HepG2 (cell line): Measurements from ENCODE around the gene NLRX1. TPM values are rescaled to one million over a fixed set of nuclear protein-coding genes. Genes with fewer than 3 reads are reported as not detected.
A peak's percentile ranks its signal among the peaks of the same experiment; 100 is the strongest.

Source experiments
- ADNP ChIP-seq: sonication (generic); formaldehyde crosslinking; IDR thresholded peaks from 2 replicates; pipeline ENCODE4 v1.4.0; 2020; ENCODE audit warnings: missing genetic modification reagents
- GATAD1 ChIP-seq: IDR thresholded peaks from 2 replicates; pipeline ENCODE4 v1.6.1; 2016; ENCODE audit warnings: missing genetic modification reagents, missing compliant biosample characterization
- GZF1 ChIP-seq: sonication (generic); formaldehyde crosslinking; IDR thresholded peaks from 2 replicates; pipeline ENCODE4 v1.5.1; 2020; ENCODE audit warnings: mild to moderate bottlenecking, missing genetic modification reagents
- HNF4A ChIP-seq: sonication (generic); formaldehyde crosslinking; IDR thresholded peaks from 2 replicates; pipeline ENCODE4 v1.4.0; 2020; ENCODE audit warnings: missing genetic modification reagents
- HOXA9 ChIP-seq: sonication (generic); formaldehyde crosslinking; IDR thresholded peaks from 2 replicates; pipeline ENCODE4 v1.8.1; 2022; ENCODE audit warnings: missing genetic modification reagents, mild to moderate bottlenecking, moderate library complexity, borderline replicate concordance
- ISX ChIP-seq: sonication (generic); formaldehyde crosslinking; conservative IDR thresholded peaks from 2 replicates; pipeline ENCODE4 v1.5.0; 2020; ENCODE audit warnings: missing genetic modification reagents
- KDM5A ChIP-seq: fragments of 200-600 bp; sonication (generic); IDR thresholded peaks from 2 replicates; pipeline ENCODE4 v1.7.0; 2018; ENCODE audit warnings: antibody characterized with exemption, mild to moderate bottlenecking, low read length, borderline replicate concordance
- NCOA5 ChIP-seq: sonication (generic); formaldehyde crosslinking; IDR thresholded peaks from 2 replicates; pipeline ENCODE4 v1.4.0; 2020; ENCODE audit warnings: missing genetic modification reagents
- PPARG ChIP-seq: conservative IDR thresholded peaks from 2 replicates; pipeline ENCODE4 v1.6.1; 2016; ENCODE audit warnings: missing biosample characterization, missing genetic modification reagents
- SKI ChIP-seq: fragments of 450-650 bp; IDR thresholded peaks from one replicate; pipeline ENCODE4 v1.6.1; 2018; ENCODE audit warnings: mild to moderate bottlenecking; ENCODE audit not compliant: partially characterized antibody
- U2AF2 ChIP-seq: fragments of 200-400 bp; formaldehyde crosslinking; IDR thresholded peaks from 2 replicates; pipeline ENCODE4 v1.6.1; 2017; ENCODE audit warnings: low read depth, mild to moderate bottlenecking, low read length
- ZBTB21 ChIP-seq: sonication (generic); formaldehyde crosslinking; IDR thresholded peaks from 2 replicates; pipeline ENCODE4 v1.4.0; 2020; ENCODE audit warnings: missing genetic modification reagents
- ZFAT ChIP-seq: sonication (generic); formaldehyde crosslinking; conservative IDR thresholded peaks from 2 replicates; pipeline ENCODE4 v1.8.1; 2023; ENCODE audit warnings: missing genetic modification reagents, inconsistent platforms
- ZNF20 ChIP-seq: sonication (generic); formaldehyde crosslinking; IDR thresholded peaks from 2 replicates; pipeline ENCODE4 v1.4.0; 2020; ENCODE audit warnings: mild to moderate bottlenecking, moderate library complexity, missing genetic modification reagents
- ZNF230 ChIP-seq: sonication (generic); formaldehyde crosslinking; IDR thresholded peaks from 2 replicates; pipeline ENCODE4 v1.4.0; 2020; ENCODE audit warnings: mild to moderate bottlenecking, missing genetic modification reagents
- ZNF3 ChIP-seq: IDR thresholded peaks from 2 replicates; pipeline ENCODE4 v1.7.0; 2017; ENCODE audit warnings: inconsistent platforms
- ZNF451 ChIP-seq: sonication (generic); formaldehyde crosslinking; IDR thresholded peaks from 2 replicates; pipeline ENCODE4 v1.5.0; 2020; ENCODE audit warnings: mild to moderate bottlenecking, missing genetic modification reagents
- ZNF496 ChIP-seq: sonication (generic); formaldehyde crosslinking; IDR thresholded peaks from 2 replicates; pipeline ENCODE4 v1.8.1; 2023; ENCODE audit warnings: mild to moderate bottlenecking, moderate library complexity, missing genetic modification reagents; ENCODE audit not compliant: insufficient replicate concordance
- ZNF567 ChIP-seq: sonication (generic); formaldehyde crosslinking; IDR thresholded peaks from 2 replicates; pipeline ENCODE4 v1.8.1; 2023; ENCODE audit warnings: mild to moderate bottlenecking, missing genetic modification reagents, borderline replicate concordance
- ZNF614 ChIP-seq: IDR thresholded peaks from 2 replicates; pipeline ENCODE4 v1.6.1; 2018; ENCODE audit warnings: missing biosample characterization, missing genetic modification reagents, inconsistent platforms, borderline replicate concordance
- ZNF678 ChIP-seq: sonication (generic); formaldehyde crosslinking; IDR thresholded peaks from 2 replicates; pipeline ENCODE4 v1.4.0; 2020; ENCODE audit warnings: mild to moderate bottlenecking, missing genetic modification reagents
- ZNF7 ChIP-seq: IDR thresholded peaks from 2 replicates; pipeline ENCODE4 v1.6.1; 2016; ENCODE audit warnings: missing biosample characterization, missing genetic modification reagents
- ZNF816 ChIP-seq: sonication (generic); formaldehyde crosslinking; IDR thresholded peaks from 2 replicates; pipeline ENCODE4 v1.8.0; 2022; ENCODE audit warnings: missing genetic modification reagents, mild to moderate bottlenecking, borderline replicate concordance
- polyA plus RNA-seq, 8 experiments: library from polyadenylated mRNA; depleted of rRNA in 3 of 8; stranded (reverse) in 7 of 8; unstranded in 1 of 8; fragments of >200 nt; fragmentation: Illumina TruSeq in 4 of 8; extraction: Trizol in 4 of 8; gene quantifications; 2 replicates each; pipeline versions ENCODE4 v1.2.1 to v1.2.3, GENCODE V29; 2011 to 2016; ENCODE audit warnings: low read depth in 4 of 8, missing spikeins in 1 of 8, mixed read lengths in 1 of 8; ENCODE audit not compliant: insufficient read depth in 1 of 8
- total RNA-seq, 5 experiments: library from RNA; depleted of rRNA; stranded (reverse); fragments of >200 nt; fragmentation: Illumina TruSeq; extraction: Trizol; gene quantifications; 2 replicates each; pipeline ENCODE4 v1.2.3, GENCODE V29; 2016; ENCODE audit warnings: low read depth in 1 of 5
- TF ChIP-seq, protein P1 (sequence below): sonication (generic); formaldehyde crosslinking; IDR thresholded peaks from 2 replicates; pipeline ENCODE4 v1.4.0; 2020; ENCODE audit warnings: missing genetic modification reagents
- TF ChIP-seq, protein P2 (sequence below): sonication (generic); formaldehyde crosslinking; conservative IDR thresholded peaks from 2 replicates; pipeline ENCODE4 v1.4.0; 2020; ENCODE audit warnings: missing genetic modification reagents
- TF ChIP-seq, protein P3 (sequence below): IDR thresholded peaks from 2 replicates; pipeline ENCODE4 v1.6.1; 2016; ENCODE audit warnings: missing biosample characterization, missing genetic modification reagents, low read depth

NLRX1 gene
- total and polyA plus RNA-seq, 2 of the 13 experiments (the other 11 are each of a cell fraction or from before 2014, with no cell fraction given): 8.7 to 11.0 TPM

DNA sequence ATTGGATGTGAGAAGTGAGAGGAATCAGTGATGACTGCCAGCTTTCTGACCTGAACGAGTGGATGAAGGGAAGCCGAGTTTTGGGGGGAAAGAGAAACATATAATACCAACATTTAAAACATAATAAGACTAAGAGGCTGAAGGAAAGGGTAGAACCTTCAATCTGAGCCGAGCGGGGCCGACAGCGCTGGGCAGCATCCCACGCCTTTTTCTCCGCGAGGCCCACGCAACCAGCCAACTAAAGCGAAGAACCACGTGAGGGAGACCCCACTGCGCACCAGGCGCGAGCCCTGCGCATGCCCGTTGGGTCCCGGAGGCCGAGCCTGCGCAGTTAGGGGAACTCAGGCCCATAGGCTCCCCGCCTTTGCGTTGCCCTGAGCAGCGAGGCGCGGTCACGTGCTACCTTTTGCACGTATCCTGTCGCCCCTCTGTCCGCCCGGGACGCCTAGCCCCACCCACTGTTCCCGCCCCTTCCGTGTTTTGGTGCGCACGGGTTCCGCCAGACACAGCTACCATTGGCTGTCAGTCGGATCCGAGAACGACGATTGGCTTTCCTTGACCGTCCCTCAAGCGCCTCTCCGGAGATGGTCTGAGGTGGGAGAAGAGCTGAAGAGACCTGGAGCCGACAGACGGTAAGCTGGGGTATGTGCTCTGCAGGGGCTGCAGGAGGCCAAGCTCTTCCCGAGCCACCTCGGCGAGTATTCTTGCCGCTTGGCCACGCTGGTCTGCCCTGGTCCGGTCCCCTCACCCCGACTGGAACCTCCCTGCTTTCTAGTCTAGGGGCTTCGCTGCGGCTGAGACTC, 47.3 kb upstream of the NLRX1 start, which contains the start of gene HINFP (continued):
- TF ChIP-seq, protein P1, sequence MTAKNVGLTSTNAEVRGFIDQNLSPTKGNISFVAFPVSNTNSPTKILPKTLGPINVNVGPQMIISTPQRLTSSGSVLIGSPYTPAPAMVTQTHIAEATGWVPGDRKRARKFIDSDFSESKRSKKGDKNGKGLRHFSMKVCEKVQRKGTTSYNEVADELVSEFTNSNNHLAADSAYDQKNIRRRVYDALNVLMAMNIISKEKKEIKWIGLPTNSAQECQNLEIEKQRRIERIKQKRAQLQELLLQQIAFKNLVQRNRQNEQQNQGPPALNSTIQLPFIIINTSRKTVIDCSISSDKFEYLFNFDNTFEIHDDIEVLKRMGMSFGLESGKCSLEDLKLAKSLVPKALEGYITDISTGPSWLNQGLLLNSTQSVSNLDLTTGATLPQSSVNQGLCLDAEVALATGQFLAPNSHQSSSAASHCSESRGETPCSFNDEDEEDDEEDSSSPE (CRISPR knock-in tag): peak; percentile 82
- TF ChIP-seq GZF1 (CRISPR knock-in tag): no peak
- TF ChIP-seq, protein P2, sequence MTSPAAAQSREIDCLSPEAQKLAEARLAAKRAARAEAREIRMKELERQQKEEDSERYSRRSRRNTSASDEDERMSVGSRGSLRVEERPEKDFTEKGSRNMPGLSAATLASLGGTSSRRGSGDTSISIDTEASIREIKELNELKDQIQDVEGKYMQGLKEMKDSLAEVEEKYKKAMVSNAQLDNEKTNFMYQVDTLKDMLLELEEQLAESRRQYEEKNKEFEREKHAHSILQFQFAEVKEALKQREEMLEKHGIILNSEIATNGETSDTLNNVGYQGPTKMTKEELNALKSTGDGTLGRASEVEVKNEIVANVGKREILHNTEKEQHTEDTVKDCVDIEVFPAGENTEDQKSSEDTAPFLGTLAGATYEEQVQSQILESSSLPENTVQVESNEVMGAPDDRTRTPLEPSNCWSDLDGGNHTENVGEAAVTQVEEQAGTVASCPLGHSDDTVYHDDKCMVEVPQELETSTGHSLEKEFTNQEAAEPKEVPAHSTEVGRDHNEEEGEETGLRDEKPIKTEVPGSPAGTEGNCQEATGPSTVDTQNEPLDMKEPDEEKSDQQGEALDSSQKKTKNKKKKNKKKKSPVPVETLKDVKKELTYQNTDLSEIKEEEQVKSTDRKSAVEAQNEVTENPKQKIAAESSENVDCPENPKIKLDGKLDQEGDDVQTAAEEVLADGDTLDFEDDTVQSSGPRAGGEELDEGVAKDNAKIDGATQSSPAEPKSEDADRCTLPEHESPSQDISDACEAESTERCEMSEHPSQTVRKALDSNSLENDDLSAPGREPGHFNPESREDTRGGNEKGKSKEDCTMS (CRISPR knock-in tag): no peak
- TF ChIP-seq NCOA5 (CRISPR knock-in tag): no peak
- peak; percentile 48; the same call in 1 of the 2 replicates for TF ChIP-seq ZNF614
- TF ChIP-seq KDM5A: no peak; the same call in 1 of the 2 replicates
- TF ChIP-seq ZNF816 (CRISPR knock-in tag): no peak
- no peak for TF ChIP-seq ZBTB21 (CRISPR knock-in tag)
- 0 out of 2 replicates have a peak, but pooled peaks have one; percentile 37 for TF ChIP-seq PPARG (CRISPR knock-in tag)
- TF ChIP-seq ZNF3 (CRISPR knock-in tag): no peak
- no peak for TF ChIP-seq ADNP (CRISPR knock-in tag)
- TF ChIP-seq ZFAT (CRISPR knock-in tag): no peak
- TF ChIP-seq ZNF567 (CRISPR knock-in tag): no peak
- TF ChIP-seq HNF4A (CRISPR knock-in tag): no peak
- TF ChIP-seq ZNF496: no peak
- peak; percentile 65; the same call in 1 of the 2 replicates for TF ChIP-seq U2AF2
- no peak for TF ChIP-seq HOXA9 (CRISPR knock-in tag)
- peak; percentile 84 for TF ChIP-seq GATAD1 (CRISPR knock-in tag)
- TF ChIP-seq, protein P3, sequence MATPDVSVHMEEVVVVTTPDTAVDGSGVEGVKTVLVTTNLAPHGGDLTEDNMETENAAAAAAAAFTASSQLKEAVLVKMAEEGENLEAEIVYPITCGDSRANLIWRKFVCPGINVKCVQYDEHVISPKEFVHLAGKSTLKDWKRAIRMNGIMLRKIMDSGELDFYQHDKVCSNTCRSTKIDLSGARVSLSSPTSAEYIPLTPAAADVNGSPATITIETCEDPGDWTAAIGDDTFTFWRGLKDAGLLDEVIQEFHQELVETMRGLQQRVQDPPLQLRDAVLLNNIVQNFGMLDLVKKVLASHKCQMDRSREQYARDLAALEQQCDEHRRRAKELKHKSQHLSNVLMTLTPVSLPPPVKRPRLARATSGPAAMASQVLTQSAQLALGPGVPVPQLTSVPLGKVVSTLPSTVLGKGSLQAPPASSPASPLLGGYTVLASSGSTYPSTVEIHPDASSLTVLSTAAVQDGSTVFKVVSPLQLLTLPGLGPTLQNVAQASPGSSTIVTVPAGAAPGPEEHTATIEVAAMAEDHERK: 0 out of 2 replicates have a peak, but pooled peaks have one; percentile 11
- no peak for TF ChIP-seq SKI
- peak; percentile 37; the same call in 1 of the 2 replicates for TF ChIP-seq ZNF230 (CRISPR knock-in tag)
- TF ChIP-seq ISX (CRISPR knock-in tag): no peak
- peak; percentile 70 for TF ChIP-seq ZNF7 (CRISPR knock-in tag)
- no peak for TF ChIP-seq ZNF678 (CRISPR knock-in tag)
- TF ChIP-seq ZNF20 (CRISPR knock-in tag): no peak
- 0 out of 2 replicates have a peak, but pooled peaks have one; percentile 51 for TF ChIP-seq ZNF451
